ENCODE results near the gene ACOT11.

GRCh38 chr1:54583307-54583686, 35.3 kb downstream of the ACOT11 start:
- TF ChIP-seq EZH2 (IDR thresholded peaks at IDR 0.05; ENCODE audit: low read length) (no peak), CTCF (optimal IDR thresholded peaks at IDR 0.05 in 1 of 3, IDR thresholded peaks at IDR 0.05 in 1 of 3, conservative IDR thresholded peaks at IDR 0.05 in 1 of 3; ENCODE audit: extremely low read depth in 1 of 3, insufficient read depth in 2 of 3, low read length in 3 of 3) (no peak)
